PC-3 (cell line): ENCODE results near the gene PSME1. TPM values are rescaled to one million over a fixed set of nuclear protein-coding genes. Genes with fewer than 3 reads are reported as not detected.

Experiments used
- ATAC-seq: fragments of 200-7000 bp; cut with Tn5 transposase; 2 replicates; pipeline ENCODE4 v1.9.1; 2020; ENCODE audit warnings: mild to moderate bottlenecking, moderate library complexity
- BruUV-seq: library from RNA; stranded (reverse); fragments of 400-500 nt; replicated peaks from 2 replicates; lab custom pipeline; 2021; lab: Mats Ljungman, UMichigan
- CTCF ChIA-PET: fragments of 300-600 bp; sonication (Branson Sonifier 250); formaldehyde crosslinking; loops from one replicate; lab custom pipeline; 2022; ENCODE audit warnings: antibody characterized with exemption; lab: Charles Lee
- POLR2A ChIA-PET: fragments of 300-600 bp; sonication (Branson Sonifier 250); formaldehyde crosslinking; loops from one replicate; lab custom pipeline; 2022; ENCODE audit warnings: antibody characterized with exemption; ENCODE audit not compliant: unreplicated experiment; lab: Charles Lee
- DNase-seq: peaks from one replicate; pipeline ENCODE4 v3.0.0-alpha.2; 2015
- H2AFZ ChIP-seq: fragments of 300-600 bp; sonication (generic); 2 replicates; pipeline ENCODE4 v1.6.0; 2016; ENCODE audit warnings: antibody characterized with exemption, low read length
- H3F3A ChIP-seq: fragments of 300-600 bp; sonication (generic); one replicate; pipeline ENCODE4 v1.6.0; 2017; ENCODE audit warnings: antibody characterized with exemption, low read length, control low read depth, mild to moderate bottlenecking; ENCODE audit not compliant: unreplicated experiment
- H3K27ac ChIP-seq: fragments of 300-600 bp; sonication (generic); 2 replicates; pipeline ENCODE4 v1.5.1; 2016; ENCODE audit warnings: mild to moderate bottlenecking, low read length
- H3K27me3 ChIP-seq: fragments of 300-600 bp; sonication (generic); 2 replicates; pipeline ENCODE4 v1.6.1; 2016; ENCODE audit warnings: low read length, mixed read lengths
- H3K36me3 ChIP-seq: fragments of 300-600 bp; sonication (generic); 2 replicates; pipeline ENCODE4 v1.6.1; 2016; ENCODE audit warnings: low read depth, mixed run types, low read length, mixed read lengths
- H3K4me1 ChIP-seq: fragments of 300-600 bp; sonication (generic); 2 replicates; pipeline ENCODE4 v1.5.1; 2016; ENCODE audit warnings: low read length; ENCODE audit not compliant: insufficient read depth
- H3K4me2 ChIP-seq: fragments of 300-600 bp; sonication (generic); 2 replicates; pipeline ENCODE4 v1.6.0; 2016; ENCODE audit warnings: low read length
- H3K4me3 ChIP-seq: fragments of 300-600 bp; sonication (generic); 2 replicates; pipeline ENCODE4 v1.5.1; 2016; ENCODE audit warnings: mild to moderate bottlenecking, low read length, mixed read lengths
- H3K79me2 ChIP-seq: fragments of 300-600 bp; sonication (generic); 2 replicates; pipeline ENCODE4 v1.6.1; 2017; ENCODE audit warnings: low read length, mixed read lengths
- H3K9ac ChIP-seq: fragments of 300-600 bp; sonication (generic); 2 replicates; pipeline ENCODE4 v1.6.0; 2016; ENCODE audit warnings: mild to moderate bottlenecking, low read length
- H3K9me2 ChIP-seq: fragments of 300-600 bp; sonication (generic); replicated peaks from 2 replicates; pipeline ENCODE4 v1.6.1; 2016; ENCODE audit warnings: mixed run types, low read length, mixed read lengths
- H3K9me3 ChIP-seq: fragments of 300-600 bp; sonication (generic); 2 replicates; pipeline ENCODE4 v1.6.1; 2016; ENCODE audit warnings: low read length, mixed read lengths
- H4K20me1 ChIP-seq: fragments of 300-600 bp; sonication (generic); 2 replicates; pipeline ENCODE4 v1.6.1; 2016; ENCODE audit warnings: low read length, mixed read lengths
- EZH2 ChIP-seq: fragments of 300-600 bp; sonication (generic); IDR thresholded peaks from one replicate; pipeline ENCODE4 v1.6.1; 2017; ENCODE audit warnings: antibody characterized with exemption, mild to moderate bottlenecking, low read length; ENCODE audit not compliant: unreplicated experiment
- EZH2phosphoT487 ChIP-seq: fragments of 300-600 bp; sonication (generic); IDR thresholded peaks from 2 replicates; pipeline ENCODE4 v1.6.1; 2018; ENCODE audit warnings: mild to moderate bottlenecking, antibody characterized with exemption, low read length, borderline replicate concordance
- intact Hi-C: fragments of 100-400 bp; cut with micrococcal nuclease; formaldehyde crosslinking; loops from 2 replicates; pipeline ENCODE4 v1.9.0; 2023
- total RNA-seq: library from RNA; depleted of rRNA; stranded (reverse); fragments of >200 nt; gene quantifications from 2 replicates; pipeline ENCODE4 v1.2.3, GENCODE V29; 2014
- TF ChIP-seq, protein P1 (sequence below): fragments of 300-600 bp; sonication (generic); conservative IDR thresholded peaks from 2 replicates; pipeline ENCODE4 v1.5.1; 2017; ENCODE audit warnings: antibody characterized with exemption, low read depth, mild to moderate bottlenecking, low read length

The PSME1 gene
- total RNA-seq, 1 experiment from 2014 or later = 163 TPM

DNA sequence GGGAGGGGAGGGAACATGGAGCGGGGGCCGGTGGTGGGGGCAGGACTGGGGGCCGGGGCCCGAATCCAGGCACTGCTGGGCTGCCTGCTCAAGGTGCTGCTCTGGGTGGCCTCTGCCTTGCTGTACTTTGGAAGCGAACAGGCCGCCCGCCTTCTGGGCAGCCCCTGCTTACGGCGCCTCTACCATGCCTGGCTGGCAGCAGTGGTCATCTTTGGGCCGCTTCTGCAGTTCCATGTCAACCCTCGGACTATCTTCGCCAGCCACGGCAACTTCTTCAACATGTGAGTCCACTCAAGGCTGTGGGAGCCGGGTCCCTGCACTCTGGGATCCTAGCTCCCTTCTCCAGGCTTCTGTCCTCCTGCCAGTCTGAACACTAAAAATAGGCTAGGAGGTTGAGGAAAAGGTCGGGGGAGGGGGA is 4.4 kb upstream of the PSME1 start:
- no peaks in the 10 kb centered on the region for H3K36me3 ChIP-seq

DNA sequence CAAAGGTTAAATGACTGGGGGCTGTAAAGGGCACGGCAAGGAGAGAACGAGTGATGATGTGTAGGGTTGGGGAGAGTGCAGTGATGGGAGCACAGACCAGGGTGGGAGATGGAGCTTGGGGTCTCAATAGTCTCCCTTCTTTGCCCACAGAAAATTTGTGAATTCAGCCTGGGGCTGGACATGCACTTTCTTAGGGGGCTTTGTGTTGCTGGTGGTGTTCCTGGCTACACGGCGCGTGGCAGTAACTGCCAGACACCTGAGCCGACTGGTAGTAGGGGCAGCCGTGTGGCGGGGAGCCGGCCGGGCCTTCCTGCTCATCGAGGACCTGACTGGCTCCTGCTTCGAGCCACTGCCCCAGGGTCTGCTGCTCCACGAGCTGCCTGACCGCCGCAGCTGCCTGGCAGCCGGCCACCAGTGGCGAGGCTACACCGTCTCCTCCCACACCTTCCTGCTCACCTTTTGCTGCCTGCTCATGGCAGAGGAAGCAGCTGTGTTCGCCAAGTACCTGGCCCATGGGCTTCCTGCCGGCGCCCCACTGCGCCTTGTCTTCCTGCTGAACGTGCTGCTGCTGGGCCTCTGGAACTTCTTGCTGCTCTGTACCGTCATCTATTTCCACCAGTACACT is 3.8 kb upstream of the PSME1 start:
- H3K79me2 ChIP-seq = peaks cover 6% of the 10 kb centered on the region; the same call in 1 of the 2 replicates
- no peak overlapping the region for H3K27ac ChIP-seq
- no peaks in the 10 kb centered on the region for H3K36me3 ChIP-seq
- no peaks in the 10 kb centered on the region for H4K20me1 ChIP-seq
- intact Hi-C loops = no loop called here
- no peak overlapping the region for H3K9ac ChIP-seq
- no peaks in the 10 kb centered on the region for H3K9me3 ChIP-seq
- H3K4me2 ChIP-seq = no peak overlapping the region
- no peaks in the 10 kb centered on the region for H3K9me2 ChIP-seq
- ChIA-PET CTCF (no interaction called here), POLR2A (no interaction called here)
- ATAC-seq = no peak
- H2AFZ ChIP-seq = no peak overlapping the region
- H3K27me3 ChIP-seq = no peaks in the 10 kb centered on the region
- peaks cover 13% of the 10 kb centered on the region for H3K4me1 ChIP-seq
- BruUV-seq = no TSS peak
- H3F3A ChIP-seq = no peaks in the 10 kb centered on the region
- TF ChIP-seq, protein P1, sequence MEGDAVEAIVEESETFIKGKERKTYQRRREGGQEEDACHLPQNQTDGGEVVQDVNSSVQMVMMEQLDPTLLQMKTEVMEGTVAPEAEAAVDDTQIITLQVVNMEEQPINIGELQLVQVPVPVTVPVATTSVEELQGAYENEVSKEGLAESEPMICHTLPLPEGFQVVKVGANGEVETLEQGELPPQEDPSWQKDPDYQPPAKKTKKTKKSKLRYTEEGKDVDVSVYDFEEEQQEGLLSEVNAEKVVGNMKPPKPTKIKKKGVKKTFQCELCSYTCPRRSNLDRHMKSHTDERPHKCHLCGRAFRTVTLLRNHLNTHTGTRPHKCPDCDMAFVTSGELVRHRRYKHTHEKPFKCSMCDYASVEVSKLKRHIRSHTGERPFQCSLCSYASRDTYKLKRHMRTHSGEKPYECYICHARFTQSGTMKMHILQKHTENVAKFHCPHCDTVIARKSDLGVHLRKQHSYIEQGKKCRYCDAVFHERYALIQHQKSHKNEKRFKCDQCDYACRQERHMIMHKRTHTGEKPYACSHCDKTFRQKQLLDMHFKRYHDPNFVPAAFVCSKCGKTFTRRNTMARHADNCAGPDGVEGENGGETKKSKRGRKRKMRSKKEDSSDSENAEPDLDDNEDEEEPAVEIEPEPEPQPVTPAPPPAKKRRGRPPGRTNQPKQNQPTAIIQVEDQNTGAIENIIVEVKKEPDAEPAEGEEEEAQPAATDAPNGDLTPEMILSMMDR = no peak
- no peak for TF ChIP-seq EZH2
- no peak overlapping the region for H3K4me3 ChIP-seq
- DNase-seq = no peak

More for the DNA sequence above, 4.4 kb upstream of the PSME1 start:
- H3K79me2 ChIP-seq = peaks cover 2% of the 10 kb centered on the region; the same call in 1 of the 2 replicates
- no TSS peak for BruUV-seq
- H4K20me1 ChIP-seq = no peaks in the 10 kb centered on the region
- TF ChIP-seq EZH2 = no peak
- TF ChIP-seq, protein P1 = no peak
- peaks cover 7% of the 10 kb centered on the region for H3K4me1 ChIP-seq
- no peaks in the 10 kb centered on the region for H3F3A ChIP-seq
- H3K4me3 ChIP-seq = no peak overlapping the region
- DNase-seq (no peak), ATAC-seq (no peak)
- no peaks in the 10 kb centered on the region for H3K9me3 ChIP-seq
- H3K9ac ChIP-seq = no peak overlapping the region
- no peaks in the 10 kb centered on the region for H3K9me2 ChIP-seq
- no peak overlapping the region for H3K4me2 ChIP-seq
- CTCF ChIA-PET = no interaction called here
- H3K27me3 ChIP-seq = no peaks in the 10 kb centered on the region
- POLR2A ChIA-PET = no interaction called here
- intact Hi-C loops = no loop called here
- no peak overlapping the region for H3K27ac ChIP-seq
- no peak overlapping the region for H2AFZ ChIP-seq

DNA sequence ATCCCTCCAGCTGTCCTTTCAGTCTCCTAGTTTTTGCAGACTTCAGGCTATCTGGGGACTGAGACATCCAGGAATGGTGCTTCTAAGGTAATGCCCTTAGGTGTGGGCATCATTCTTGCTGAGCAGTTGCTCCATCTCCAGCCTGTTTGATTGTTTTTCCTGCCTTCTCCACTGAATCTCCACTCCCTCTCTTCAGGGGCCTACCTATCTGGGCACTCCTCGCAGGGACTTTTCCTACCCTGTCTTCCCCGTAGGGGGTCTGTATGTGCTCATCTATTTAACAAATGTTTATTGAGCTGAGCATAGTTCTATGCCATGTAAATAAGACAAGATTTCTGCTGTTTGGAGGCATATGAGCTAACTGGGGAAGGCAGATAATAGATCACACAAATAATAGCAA is 3.0 kb upstream of the PSME1 start:
- no peaks in the 10 kb centered on the region for H4K20me1 ChIP-seq
- intact Hi-C loops = no loop called here
- peaks cover 14% of the 10 kb centered on the region for H3K4me1 ChIP-seq
- BruUV-seq = no TSS peak
- no peak overlapping the region for H3K9ac ChIP-seq
- H3K36me3 ChIP-seq = peaks cover 3% of the 10 kb centered on the region; the same call in 1 of the 2 replicates
- peaks cover 6% of the 10 kb centered on the region; the same call in 1 of the 2 replicates for H3K79me2 ChIP-seq
- TF ChIP-seq, protein P1 = no peak
- no peak for TF ChIP-seq EZH2phosphoT487
- no peak for TF ChIP-seq EZH2
- ChIA-PET CTCF (no interaction called here), POLR2A (no interaction called here)
- no peaks in the 10 kb centered on the region for H3K9me3 ChIP-seq
- H3F3A ChIP-seq = no peaks in the 10 kb centered on the region
- H2AFZ ChIP-seq = no peak overlapping the region
- no peaks in the 10 kb centered on the region for H3K27me3 ChIP-seq
- ATAC-seq (no peak), DNase-seq (no peak)
- H3K4me3 ChIP-seq = no peak overlapping the region
- no peak overlapping the region for H3K27ac ChIP-seq
- no peaks in the 10 kb centered on the region for H3K9me2 ChIP-seq
- H3K4me2 ChIP-seq = no peak overlapping the region
